GM19240 (cell line): ENCODE data around the gene UBE2K.
"Not testable (repeated sequence)": the region's sequence is repeated elsewhere in the genome, so short reads cannot be mapped to it uniquely, and the experiment has no call there.

Source experiments
- DNase-seq: peaks from one replicate; pipeline ENCODE4 v3.0.0; 2011; ENCODE audit warnings: low spot score; ENCODE audit not compliant: insufficient read length

UBE2K gene, protein sequence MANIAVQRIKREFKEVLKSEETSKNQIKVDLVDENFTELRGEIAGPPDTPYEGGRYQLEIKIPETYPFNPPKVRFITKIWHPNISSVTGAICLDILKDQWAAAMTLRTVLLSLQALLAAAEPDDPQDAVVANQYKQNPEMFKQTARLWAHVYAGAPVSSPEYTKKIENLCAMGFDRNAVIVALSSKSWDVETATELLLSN

DNA sequence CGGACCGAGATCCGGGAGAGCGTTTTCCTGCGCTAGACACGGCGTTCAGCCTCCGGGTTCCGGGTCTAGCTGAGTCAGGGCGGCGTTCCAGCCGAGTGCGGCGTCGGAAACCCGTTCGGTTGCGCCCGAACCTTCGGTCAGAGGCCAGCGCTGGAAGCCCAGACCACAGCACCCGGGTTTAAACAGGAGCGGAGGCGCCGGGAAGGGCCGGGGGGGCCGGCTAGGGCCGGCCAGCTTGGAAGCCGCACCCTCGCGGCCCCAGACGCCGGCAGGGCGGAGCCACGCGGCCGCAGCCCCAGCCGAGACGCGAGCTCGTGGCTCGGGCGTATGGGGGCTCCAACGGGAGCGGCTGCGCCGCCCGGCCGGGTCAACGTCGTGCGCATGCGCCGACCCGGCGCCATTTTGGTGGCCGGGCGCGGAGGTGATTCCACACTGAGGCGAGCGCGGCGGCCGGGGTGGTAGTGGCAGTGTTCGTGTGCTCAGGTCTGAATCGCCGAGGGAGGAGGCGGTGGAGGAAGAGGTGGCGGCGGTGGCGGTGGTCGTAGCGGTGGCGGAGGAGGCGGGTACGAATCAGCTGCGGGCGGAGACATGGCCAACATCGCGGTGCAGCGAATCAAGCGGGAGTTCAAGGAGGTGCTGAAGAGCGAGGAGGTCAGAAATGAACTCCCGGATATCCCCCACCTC is at the start of gene UBE2K:
Gene UBE2K (plus strand): TSS at position 397 of the 684 bp plus-strand sequence. CDS start 192 bp downstream, at position 589.
- peak; percentile 70 for DNase-seq

DNA sequence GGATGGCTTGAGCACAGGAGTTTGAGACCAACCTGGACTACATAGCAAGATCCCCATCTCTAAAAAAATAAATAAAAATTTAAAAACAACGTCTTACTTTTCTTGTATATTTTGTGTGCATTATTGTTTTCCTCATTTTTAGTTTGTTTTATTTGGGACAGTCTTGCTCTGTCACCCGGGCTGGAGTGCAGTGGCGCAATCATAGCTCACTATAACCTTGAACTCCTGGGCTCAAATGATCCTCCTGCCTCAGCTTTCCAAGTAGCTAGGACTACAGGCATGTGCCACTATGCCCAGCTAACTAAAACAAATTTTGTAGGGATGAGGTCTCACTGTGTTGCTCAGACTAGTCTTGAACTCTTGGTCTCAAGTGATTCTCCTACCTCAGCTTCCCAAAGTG is 49.7 kb upstream of the UBE2K start:
- DNase-seq: no peak

DNA sequence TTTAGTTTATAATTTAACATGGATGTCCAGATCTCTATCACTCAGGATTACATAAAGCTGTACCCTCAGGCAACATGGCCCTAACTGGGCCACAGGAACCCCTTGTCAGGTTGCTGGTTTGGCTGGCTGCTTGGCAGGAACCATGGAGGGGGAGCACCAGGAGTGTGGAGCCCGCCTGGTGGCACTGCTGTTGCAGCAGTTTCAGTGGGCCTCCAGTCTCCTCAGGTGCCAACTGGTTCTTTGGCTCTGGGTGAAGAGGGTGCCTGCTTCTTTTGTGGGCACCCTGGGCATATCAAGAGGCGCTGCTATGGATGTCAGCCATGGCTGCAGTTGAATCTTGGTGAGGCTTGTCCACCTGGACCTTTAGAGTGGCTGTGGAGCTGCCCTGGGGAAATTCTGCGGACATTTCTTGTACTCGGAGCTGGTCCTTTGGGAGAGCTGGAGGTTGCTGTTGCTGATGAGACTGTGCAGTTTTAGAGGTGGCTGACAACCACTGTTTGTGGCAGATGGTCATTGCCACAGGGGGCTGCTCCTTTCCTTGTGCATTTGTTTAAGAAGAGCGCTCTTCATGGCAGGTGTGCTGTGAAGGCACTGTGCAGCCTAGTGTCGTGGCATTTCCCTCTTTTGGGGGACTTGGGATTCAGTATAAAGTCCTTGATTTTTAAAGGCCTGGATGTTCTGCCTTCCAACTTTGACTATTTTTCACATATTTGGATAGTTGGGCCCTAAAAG is 48.9 kb upstream of the UBE2K start:
- no peak for DNase-seq

DNA sequence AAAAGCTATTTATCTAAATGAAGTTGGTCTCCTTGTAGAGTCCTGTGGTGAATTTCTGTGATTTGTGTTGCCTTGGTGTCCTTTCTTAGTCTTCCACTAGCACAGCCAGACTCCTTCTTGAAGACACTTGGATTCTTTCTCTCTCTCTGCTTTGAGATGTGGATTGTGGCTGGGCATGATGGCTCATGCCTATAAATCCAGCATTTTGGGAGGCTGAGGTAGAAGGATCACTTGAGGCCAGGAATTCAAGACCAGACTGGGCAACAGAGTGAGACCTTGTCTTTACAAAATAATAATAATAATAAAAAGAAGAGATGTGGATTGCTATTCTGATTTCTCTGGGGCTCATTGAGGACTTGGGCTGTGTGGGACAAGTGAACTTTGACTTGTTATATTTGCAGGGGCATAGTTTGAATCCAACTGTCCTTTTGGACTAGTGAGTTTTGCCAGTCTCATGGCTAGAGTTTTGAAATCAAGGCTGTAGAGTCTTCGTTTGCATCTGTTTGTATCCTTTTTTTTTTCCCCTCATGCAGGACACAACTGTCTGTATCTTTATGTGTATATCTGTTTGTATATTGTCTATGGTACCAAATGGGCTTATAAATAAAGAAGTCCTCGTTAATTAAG is 48.2 kb upstream of the UBE2K start:
- DNase-seq: no peak

DNA sequence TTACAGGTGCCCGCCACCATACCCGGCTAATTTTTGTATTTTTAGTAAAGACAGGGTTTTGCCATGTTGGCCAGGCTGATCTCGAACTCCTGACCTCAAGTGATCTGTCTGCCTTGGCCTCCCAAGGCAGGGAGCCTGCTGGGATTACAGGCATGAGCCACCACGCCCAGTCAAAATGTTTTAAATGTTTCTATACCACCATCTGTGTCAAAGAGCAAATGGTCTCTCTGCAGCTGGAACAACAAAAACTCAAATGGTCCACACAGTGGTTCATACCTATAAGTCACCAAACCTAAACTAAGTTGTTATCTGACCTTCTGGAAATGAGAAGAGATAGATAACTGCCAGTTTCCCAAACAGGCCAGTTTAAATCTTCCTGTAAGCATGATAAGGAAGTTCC is 46.4 kb upstream of the UBE2K start:
- not testable (repeated sequence) for DNase-seq

DNA sequence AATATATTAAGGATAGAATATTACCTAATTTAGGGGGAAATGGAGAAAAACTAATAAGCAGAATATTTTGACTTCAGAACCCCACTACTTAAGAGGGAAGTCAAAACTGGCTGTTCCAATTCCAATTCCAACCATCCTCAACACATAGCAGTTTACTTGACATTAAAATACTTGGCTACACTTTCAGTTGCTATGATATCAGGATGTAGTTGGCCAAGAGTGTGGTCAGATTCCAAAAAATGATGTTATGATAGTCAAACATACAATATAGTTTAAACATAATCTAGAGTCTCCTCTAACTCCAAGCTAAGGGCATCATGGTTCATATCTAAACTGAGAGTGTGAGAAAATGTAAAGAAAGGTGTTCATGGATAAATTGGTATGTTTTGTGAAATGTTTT is 42.7 kb upstream of the UBE2K start:
- no peak for DNase-seq

DNA sequence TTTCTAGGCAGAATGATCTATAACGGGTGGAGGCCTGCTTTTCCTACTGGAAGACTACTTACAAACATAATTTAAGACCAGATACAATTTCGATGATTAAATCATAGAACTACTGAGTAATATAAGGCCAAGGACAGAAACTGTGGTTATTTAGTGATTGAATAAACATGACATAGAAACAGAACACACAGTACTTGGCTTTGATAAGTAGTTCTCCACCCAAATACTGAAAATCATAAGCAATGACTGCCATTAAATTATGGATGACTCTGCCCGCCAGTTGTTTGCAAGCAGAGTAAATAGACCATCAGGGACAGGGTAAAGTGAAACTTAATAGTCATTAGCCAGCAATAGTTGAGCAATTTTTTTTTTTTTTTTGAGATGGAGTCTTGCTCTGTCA is 42.1 kb upstream of the UBE2K start:
- no peak for DNase-seq

DNA sequence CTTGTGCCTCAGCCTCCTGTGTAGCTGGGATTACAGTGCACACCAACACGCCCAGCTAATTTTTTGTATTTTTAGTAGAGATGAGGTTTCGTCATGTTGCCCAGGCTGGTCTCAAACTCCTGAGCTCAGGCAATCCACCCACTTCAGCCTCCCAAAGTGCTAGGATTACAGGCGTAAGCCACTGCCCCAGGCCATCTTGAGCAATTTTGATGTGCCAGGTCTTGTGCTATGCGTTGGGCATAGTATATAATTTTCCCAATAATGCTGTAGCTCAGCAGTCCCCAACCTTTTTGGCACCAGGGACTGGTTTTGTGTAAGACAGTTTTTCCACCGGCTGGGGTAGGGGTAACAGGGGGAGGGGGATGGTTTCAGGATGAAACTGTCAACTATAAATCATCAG is 41.3 kb upstream of the UBE2K start:
- DNase-seq: not testable (repeated sequence)

DNA sequence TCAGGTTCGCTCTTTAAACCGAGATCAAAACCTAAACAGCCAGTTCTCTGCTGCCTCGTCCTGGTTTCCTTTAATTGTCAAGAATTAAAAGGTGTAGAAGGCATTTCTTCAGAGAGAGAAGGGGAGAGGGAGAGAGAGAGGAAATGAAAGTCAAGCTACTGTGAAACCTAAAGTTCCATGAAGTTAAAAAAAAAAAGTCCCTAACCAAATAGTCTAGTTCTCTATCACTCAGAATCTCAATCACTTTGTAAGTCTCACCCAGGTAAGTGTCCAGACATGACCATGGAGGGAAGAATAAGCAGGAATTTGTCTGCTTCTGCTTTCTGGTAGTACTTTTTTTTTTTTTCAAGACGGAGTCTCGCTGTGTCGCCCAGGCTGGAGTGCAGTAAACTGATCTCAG is 40.5 kb upstream of the UBE2K start:
- no peak for DNase-seq

DNA sequence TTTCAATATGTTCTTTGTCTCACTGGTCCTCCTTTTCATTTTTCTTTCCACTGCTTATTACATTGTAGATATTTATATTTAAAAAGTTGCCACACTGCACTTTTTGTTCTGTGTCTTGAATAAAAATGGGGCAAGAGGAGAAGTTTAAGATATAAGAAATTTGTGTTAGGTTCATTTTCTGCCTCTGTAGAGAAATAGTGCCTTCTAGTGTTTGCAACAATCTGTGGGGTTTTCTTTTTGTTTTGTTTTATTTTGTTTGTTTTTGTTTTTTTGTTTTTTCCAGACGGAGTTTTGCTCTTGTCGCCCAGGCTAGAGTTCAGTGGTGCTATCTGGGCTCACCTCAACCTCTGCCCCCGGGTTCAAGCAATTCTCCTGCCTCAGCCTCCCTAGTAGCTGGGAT is 39.2 kb upstream of the UBE2K start:
- DNase-seq: no peak

DNA sequence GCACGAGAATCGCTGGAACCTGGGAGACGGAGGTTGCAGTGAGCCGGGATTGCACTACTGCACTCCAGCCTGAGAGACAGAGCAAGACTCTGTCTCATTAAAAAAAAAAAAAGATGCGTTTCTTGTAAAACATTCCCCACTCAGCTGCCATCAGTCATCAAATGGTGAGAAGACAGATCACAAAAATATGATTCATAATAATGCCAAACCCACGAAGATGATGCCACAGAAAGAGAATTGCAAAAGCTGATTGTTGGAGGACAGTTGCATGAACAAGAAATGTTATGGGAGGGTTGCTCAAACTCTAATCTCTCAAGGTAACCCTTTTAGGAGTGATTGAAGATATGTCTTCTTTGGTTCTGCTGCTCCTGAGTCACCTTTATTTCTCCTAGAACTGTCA is 37.9 kb upstream of the UBE2K start:
- no peak for DNase-seq

DNA sequence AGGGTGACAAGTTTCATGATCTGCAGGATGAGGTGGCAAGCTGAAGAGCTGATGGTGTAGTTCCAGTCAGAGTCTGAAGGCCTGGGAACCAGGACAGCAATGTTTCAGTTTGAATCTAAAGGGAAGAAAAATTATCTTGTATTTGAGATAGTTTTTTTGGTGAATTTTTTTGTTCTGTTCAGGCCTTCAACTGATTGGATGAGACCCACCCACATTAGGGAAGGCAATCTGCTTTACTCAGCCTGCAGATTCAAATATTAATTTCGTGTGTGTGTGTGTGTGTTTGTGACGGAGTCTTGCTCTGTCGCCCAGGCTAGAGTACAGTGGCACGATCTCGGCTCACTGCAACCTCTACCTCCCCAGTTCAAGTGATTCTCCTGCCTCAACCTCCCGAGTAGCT is 37.2 kb upstream of the UBE2K start:
- DNase-seq: no peak

DNA sequence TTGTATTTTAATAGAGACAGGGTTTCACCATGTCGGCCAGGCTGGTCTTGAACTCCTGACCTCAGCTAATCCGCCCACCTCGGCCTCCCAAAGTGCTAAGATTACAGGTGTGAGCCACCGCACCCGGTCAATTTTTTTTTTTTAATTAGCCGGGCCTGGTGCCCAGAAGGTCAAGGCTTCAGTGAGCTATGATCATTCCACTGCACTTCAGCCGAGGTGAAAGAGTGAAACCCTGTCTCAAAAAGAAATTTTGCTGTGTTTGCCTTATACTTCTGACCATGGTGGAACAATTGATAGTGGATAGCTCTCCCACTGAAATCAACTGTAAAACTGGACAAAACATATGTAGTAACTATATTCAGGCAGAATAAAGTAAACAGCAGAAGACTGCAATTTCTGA is 35.3 kb upstream of the UBE2K start:
- no peak for DNase-seq

DNA sequence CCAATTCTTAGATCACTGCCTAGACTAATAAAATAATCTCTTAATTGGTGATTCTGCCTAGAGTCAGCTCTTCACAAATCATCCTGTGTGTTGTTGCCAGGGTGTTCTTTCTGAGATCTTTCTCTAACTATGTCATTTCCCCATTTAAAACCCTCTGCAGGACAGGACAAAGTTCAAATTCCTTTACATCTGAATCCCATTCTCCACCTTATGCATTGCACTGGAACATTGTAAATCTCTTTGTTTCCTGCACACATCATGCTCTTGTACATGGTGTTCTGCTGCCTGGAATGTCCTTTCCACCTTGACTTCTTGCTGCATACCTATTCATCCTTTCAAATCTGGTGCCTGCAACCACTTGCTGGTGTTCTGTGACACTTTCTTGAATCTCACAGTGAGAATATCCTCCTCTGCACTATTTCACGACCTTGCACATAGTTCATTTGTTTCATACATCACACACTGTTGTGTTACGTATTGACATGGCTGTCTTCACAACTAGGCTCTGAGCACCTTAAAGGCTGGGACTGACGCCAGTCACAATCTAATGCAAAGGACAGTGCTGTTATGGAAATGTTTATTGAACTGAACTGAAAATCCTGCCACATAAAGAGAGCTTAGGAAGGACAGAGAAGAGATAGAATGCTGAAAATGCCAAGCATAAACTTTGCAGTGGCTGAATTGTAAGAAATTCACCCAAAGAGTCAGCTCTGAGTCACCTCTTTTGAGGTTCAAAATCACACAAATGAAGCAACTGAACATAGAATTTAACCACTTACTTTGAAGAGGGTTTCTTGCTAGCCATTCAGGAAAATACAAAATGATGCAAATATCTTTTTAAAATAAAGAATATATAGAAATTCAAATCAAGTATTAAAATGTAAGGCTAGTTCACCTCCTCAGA is 32.9 kb upstream of the UBE2K start:
- no peak for DNase-seq

DNA sequence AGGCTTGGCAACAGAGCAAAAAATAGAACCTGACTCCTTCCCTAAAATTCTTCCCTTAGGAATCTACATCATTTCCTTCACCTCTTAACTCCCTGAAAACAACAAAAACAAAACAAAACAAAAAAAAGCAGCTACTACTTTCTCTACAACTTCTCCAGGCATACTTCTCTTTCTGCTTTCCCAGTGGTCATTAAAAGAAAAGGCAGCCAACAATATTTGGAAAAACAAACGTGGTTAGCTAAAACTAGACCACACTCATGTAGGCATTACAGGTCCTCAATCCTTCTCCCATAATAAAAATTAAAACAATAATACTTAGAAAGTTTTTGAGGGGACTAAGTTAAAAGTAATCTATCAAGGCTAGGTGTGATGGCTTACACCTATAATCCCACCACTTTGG is 30.2 kb upstream of the UBE2K start:
- DNase-seq: no peak

DNA sequence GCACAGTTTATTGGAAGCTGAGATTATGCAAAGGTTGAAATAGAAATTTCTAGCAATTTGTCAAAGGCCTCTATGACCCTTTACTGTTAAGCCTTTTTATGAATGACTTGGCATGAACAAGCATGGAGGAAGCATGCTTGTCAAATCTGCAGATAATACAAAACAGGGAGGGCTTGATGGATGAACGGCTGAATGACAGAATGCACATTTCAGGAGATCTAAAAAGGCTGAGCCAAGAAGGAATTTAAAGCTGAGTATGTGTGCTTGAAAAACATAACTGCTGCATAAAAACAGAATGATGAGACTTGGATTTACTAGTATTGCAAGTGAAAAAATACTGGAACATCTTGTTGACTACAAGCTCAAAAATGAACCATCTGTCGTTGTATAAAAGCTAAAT is 29.0 kb upstream of the UBE2K start:
- no peak for DNase-seq

DNA sequence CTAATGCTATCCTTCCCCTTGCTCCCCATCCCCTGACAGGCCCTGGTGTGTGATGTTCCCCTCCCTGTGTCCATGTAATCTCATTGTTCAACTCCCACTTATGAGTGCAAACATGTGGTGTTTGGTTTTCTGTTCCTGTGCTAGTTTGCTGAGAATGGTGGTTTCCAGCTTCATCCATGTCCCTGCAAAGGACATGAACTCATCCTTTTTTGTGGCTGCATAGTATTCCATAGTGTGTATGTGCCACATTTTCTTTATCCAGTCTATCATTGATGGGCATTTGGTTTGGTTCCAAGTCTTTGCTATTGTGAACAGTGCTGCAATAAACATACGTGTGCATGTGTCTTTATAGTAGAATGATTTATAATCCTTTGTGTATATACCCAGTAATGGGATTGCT is 27.6 kb upstream of the UBE2K start:
- not testable (repeated sequence) for DNase-seq

DNA sequence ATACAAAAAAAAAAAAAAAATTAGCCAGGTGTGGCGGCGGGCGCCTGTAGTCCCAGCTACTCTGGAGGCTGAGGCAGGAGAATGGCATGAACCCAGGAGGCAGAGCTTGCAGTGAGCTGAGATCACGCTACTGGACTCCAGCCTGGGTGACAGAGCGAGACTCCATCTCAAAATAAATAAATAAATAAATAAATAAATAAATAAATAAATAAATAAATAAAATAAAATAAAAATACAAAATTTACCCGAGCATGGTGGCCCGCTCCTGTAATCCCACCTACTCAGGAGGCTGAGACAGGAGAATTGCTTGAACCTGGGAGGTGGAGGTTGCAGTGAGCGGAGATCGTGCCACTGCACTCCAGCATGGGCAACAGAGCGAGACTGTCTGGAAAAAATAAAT is 22.3 kb upstream of the UBE2K start:
- DNase-seq: not testable (repeated sequence)

DNA sequence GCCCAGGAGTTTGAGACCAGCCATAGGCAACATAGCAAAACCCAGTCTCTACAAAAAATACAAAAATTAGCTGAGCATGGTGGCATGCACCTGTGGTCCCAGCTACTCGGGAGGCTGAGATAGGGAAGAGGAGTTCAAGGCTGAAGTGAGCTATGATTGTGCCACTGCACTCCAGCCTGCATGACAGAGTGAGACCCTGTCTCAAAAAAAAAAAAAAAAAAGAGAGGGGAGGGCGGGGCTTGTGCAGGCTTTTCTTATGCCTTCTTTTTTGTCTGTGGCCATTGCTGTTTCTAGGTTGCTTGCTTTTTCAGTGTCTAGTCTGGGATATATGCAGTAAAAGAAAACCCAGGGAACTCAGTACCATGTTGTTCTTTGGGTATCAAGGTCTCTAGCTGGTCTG is 16.9 kb upstream of the UBE2K start:
- not testable (repeated sequence) for DNase-seq

DNA sequence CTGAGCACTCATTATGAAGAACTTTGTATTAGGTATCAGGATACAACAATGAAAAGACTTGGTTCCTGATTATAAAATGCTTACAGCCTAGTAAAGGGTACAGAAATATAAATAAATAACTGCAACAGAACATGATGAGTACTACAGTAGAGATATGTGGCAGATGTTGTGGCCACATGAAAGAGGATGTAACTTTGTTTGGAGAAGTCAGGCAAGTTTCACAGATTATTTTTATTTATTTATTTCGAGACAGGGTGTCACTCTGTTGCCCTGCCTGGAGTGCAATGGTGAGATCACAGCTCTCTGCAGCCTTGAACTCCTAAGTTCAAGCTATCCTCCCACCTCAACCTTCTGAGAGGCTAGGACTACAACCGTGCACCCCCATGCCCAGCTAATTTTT is 15.8 kb upstream of the UBE2K start:
- no peak for DNase-seq

DNA sequence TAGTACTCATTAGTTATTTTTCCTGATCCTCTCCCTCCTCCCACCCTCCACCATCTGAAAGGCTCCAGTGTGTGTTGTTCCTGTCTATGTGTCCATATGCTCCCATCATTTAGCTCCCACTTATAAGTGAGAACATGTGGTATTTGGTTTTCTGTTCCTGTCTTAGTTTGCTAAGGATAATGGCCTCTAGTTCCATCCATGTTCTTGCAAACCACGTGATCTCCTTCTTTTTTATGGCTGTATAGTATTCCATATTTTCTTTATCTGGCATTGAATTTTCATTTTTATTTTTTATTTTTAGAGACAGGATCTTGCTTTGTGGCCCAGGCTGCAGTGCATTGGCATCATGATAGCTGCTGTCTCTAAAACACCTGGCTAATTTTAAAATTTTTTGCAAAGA is 11.9 kb upstream of the UBE2K start:
- DNase-seq: no peak
